ENCODE data around the gene IGSF3.
"Not testable (repeated sequence)": the region's sequence is repeated elsewhere in the genome, so short reads cannot be mapped to it uniquely, and the experiment has no call there.

The IGSF3 gene

GRCh38 chr1:116617808-116618207 lies 49.7 kb downstream of the IGSF3 start:
- H3K27me3 ChIP-seq (ENCODE audit: control insufficient read depth, insufficient read depth, low read length); H3K4me1 ChIP-seq (ENCODE audit: control insufficient read depth, insufficient read depth, low read length); H3K9me3 ChIP-seq (ENCODE audit: control insufficient read depth, low read length); H3K9ac ChIP-seq (ENCODE audit: low read length); H3K4me3 ChIP-seq (ENCODE audit: low read length); H3K36me3 ChIP-seq (ENCODE audit: control insufficient read depth, insufficient read depth, low read length): not testable (repeated sequence)

GRCh38 chr1:116613825-116614224 lies 53.7 kb downstream of the IGSF3 start:
- not testable (repeated sequence) for H3K9ac ChIP-seq (ENCODE audit: low read length); H3K4me3 ChIP-seq (ENCODE audit: low read length); H3K27me3 ChIP-seq (ENCODE audit: control insufficient read depth, insufficient read depth, low read length); H3K9me3 ChIP-seq (ENCODE audit: control insufficient read depth, low read length); H3K36me3 ChIP-seq (ENCODE audit: control insufficient read depth, insufficient read depth, low read length); H3K4me1 ChIP-seq (ENCODE audit: control insufficient read depth, insufficient read depth, low read length)

- H3K9ac ChIP-seq (ENCODE audit: low read length); H3K4me3 ChIP-seq (ENCODE audit: low read length); H3K27me3 ChIP-seq (ENCODE audit: control insufficient read depth, insufficient read depth, low read length); H3K9me3 ChIP-seq (ENCODE audit: control insufficient read depth, low read length); H3K36me3 ChIP-seq (ENCODE audit: control insufficient read depth, insufficient read depth, low read length): not testable (repeated sequence)
- H3K4me1 ChIP-seq (ENCODE audit: control insufficient read depth, insufficient read depth, low read length) = peaks cover 13% of the 10 kb centered on the region
These were observed 57.6 kb downstream of the IGSF3 start for GRCh38 chr1:116609801-116610371.

GRCh38 chr1:116608841-116609240 lies 58.7 kb downstream of the IGSF3 start:
- peaks cover 13% of the 10 kb centered on the region for H3K4me1 ChIP-seq (ENCODE audit: control insufficient read depth, insufficient read depth, low read length)
- not testable (repeated sequence) for H3K4me3 ChIP-seq (ENCODE audit: low read length); H3K9ac ChIP-seq (ENCODE audit: low read length); H3K36me3 ChIP-seq (ENCODE audit: control insufficient read depth, insufficient read depth, low read length); H3K27me3 ChIP-seq (ENCODE audit: control insufficient read depth, insufficient read depth, low read length); H3K9me3 ChIP-seq (ENCODE audit: control insufficient read depth, low read length)

GRCh38 chr1:116608151-116608550 lies 59.4 kb downstream of the IGSF3 start:
- peaks cover 13% of the 10 kb centered on the region for H3K4me1 ChIP-seq (ENCODE audit: control insufficient read depth, insufficient read depth, low read length)
- not testable (repeated sequence) for H3K27me3 ChIP-seq (ENCODE audit: control insufficient read depth, insufficient read depth, low read length); H3K9me3 ChIP-seq (ENCODE audit: control insufficient read depth, low read length); H3K9ac ChIP-seq (ENCODE audit: low read length); H3K36me3 ChIP-seq (ENCODE audit: control insufficient read depth, insufficient read depth, low read length); H3K4me3 ChIP-seq (ENCODE audit: low read length)

- H3K27me3 ChIP-seq (ENCODE audit: control insufficient read depth, insufficient read depth, low read length); H3K9me3 ChIP-seq (ENCODE audit: control insufficient read depth, low read length); H3K4me3 ChIP-seq (ENCODE audit: low read length); H3K9ac ChIP-seq (ENCODE audit: low read length); H3K36me3 ChIP-seq (ENCODE audit: control insufficient read depth, insufficient read depth, low read length): not testable (repeated sequence)
- peaks cover 13% of the 10 kb centered on the region for H3K4me1 ChIP-seq (ENCODE audit: control insufficient read depth, insufficient read depth, low read length)
These were observed 60.1 kb downstream of the IGSF3 start for GRCh38 chr1:116607463-116607862.

GRCh38 chr1:116606067-116606466 lies 61.5 kb downstream of the IGSF3 start:
- not testable (repeated sequence) for H3K27me3 ChIP-seq (ENCODE audit: control insufficient read depth, insufficient read depth, low read length); H3K36me3 ChIP-seq (ENCODE audit: control insufficient read depth, insufficient read depth, low read length)

GRCh38 chr1:116605315-116605714 lies 62.2 kb downstream of the IGSF3 start:
- H3K4me3 ChIP-seq (ENCODE audit: low read length) = no peak overlapping the region
- no peak overlapping the region for H3K9ac ChIP-seq (ENCODE audit: low read length)
- H3K9me3 ChIP-seq (ENCODE audit: control insufficient read depth, low read length) = no peaks in the 10 kb centered on the region
- no peaks in the 10 kb centered on the region for H3K36me3 ChIP-seq (ENCODE audit: control insufficient read depth, insufficient read depth, low read length)
- no peaks in the 10 kb centered on the region for H3K27me3 ChIP-seq (ENCODE audit: control insufficient read depth, insufficient read depth, low read length)
- H3K4me1 ChIP-seq (ENCODE audit: control insufficient read depth, insufficient read depth, low read length) = peaks cover 13% of the 10 kb centered on the region

More at GRCh38 chr1:116606067-116606466, 61.5 kb downstream of the IGSF3 start:
- H3K9ac ChIP-seq (ENCODE audit: low read length) = peak overlapping the region; percentile 34
- H3K4me3 ChIP-seq (ENCODE audit: low read length); H3K9me3 ChIP-seq (ENCODE audit: control insufficient read depth, low read length): not testable (repeated sequence)
- H3K4me1 ChIP-seq (ENCODE audit: control insufficient read depth, insufficient read depth, low read length) = peaks cover 13% of the 10 kb centered on the region

GRCh38 chr1:116604408-116604807 lies 63.1 kb downstream of the IGSF3 start:
- not testable (repeated sequence) for H3K9me3 ChIP-seq (ENCODE audit: control insufficient read depth, low read length); H3K4me3 ChIP-seq (ENCODE audit: low read length); H3K27me3 ChIP-seq (ENCODE audit: control insufficient read depth, insufficient read depth, low read length); H3K36me3 ChIP-seq (ENCODE audit: control insufficient read depth, insufficient read depth, low read length); H3K9ac ChIP-seq (ENCODE audit: low read length)
- H3K4me1 ChIP-seq (ENCODE audit: control insufficient read depth, insufficient read depth, low read length) = peaks cover 10% of the 10 kb centered on the region

GRCh38 chr1:116603646-116604045 lies 63.9 kb downstream of the IGSF3 start:
- H3K4me3 ChIP-seq (ENCODE audit: low read length); H3K9ac ChIP-seq (ENCODE audit: low read length); H3K9me3 ChIP-seq (ENCODE audit: control insufficient read depth, low read length); H3K36me3 ChIP-seq (ENCODE audit: control insufficient read depth, insufficient read depth, low read length); H3K27me3 ChIP-seq (ENCODE audit: control insufficient read depth, insufficient read depth, low read length): not testable (repeated sequence)
- peaks cover 10% of the 10 kb centered on the region for H3K4me1 ChIP-seq (ENCODE audit: control insufficient read depth, insufficient read depth, low read length)

- H3K36me3 ChIP-seq (ENCODE audit: control insufficient read depth, insufficient read depth, low read length); H3K27me3 ChIP-seq (ENCODE audit: control insufficient read depth, insufficient read depth, low read length); H3K9ac ChIP-seq (ENCODE audit: low read length); H3K9me3 ChIP-seq (ENCODE audit: control insufficient read depth, low read length); H3K4me3 ChIP-seq (ENCODE audit: low read length): not testable (repeated sequence)
- peaks cover 21% of the 10 kb centered on the region for H3K4me1 ChIP-seq (ENCODE audit: control insufficient read depth, insufficient read depth, low read length)
These were observed 68.2 kb downstream of the IGSF3 start for GRCh38 chr1:116599369-116599768.

GRCh38 chr1:116598420-116599036 lies 69.0 kb downstream of the IGSF3 start:
- not testable (repeated sequence) for H3K9ac ChIP-seq (ENCODE audit: low read length); H3K4me3 ChIP-seq (ENCODE audit: low read length); H3K9me3 ChIP-seq (ENCODE audit: control insufficient read depth, low read length); H3K36me3 ChIP-seq (ENCODE audit: control insufficient read depth, insufficient read depth, low read length); H3K27me3 ChIP-seq (ENCODE audit: control insufficient read depth, insufficient read depth, low read length)
- H3K4me1 ChIP-seq (ENCODE audit: control insufficient read depth, insufficient read depth, low read length) = peaks cover 21% of the 10 kb centered on the region

- not testable (repeated sequence) for H3K9me3 ChIP-seq (ENCODE audit: control insufficient read depth, low read length); H3K36me3 ChIP-seq (ENCODE audit: control insufficient read depth, insufficient read depth, low read length); H3K27me3 ChIP-seq (ENCODE audit: control insufficient read depth, insufficient read depth, low read length); H3K9ac ChIP-seq (ENCODE audit: low read length); H3K4me3 ChIP-seq (ENCODE audit: low read length)
- H3K4me1 ChIP-seq (ENCODE audit: control insufficient read depth, insufficient read depth, low read length) = peaks cover 23% of the 10 kb centered on the region
These were observed 70.1 kb downstream of the IGSF3 start for GRCh38 chr1:116597388-116597787.

All from mucosa of stomach (tissue), 1 donor.